NCI-H128 (cell line): ENCODE measurements around the gene TSPO.

Experiments used
- DNase-seq: peaks from one replicate; lab custom pipeline; 2025; ENCODE audit not compliant: unreplicated experiment; lab: John Stamatoyannopoulos, UW

The TSPO gene

DNA sequence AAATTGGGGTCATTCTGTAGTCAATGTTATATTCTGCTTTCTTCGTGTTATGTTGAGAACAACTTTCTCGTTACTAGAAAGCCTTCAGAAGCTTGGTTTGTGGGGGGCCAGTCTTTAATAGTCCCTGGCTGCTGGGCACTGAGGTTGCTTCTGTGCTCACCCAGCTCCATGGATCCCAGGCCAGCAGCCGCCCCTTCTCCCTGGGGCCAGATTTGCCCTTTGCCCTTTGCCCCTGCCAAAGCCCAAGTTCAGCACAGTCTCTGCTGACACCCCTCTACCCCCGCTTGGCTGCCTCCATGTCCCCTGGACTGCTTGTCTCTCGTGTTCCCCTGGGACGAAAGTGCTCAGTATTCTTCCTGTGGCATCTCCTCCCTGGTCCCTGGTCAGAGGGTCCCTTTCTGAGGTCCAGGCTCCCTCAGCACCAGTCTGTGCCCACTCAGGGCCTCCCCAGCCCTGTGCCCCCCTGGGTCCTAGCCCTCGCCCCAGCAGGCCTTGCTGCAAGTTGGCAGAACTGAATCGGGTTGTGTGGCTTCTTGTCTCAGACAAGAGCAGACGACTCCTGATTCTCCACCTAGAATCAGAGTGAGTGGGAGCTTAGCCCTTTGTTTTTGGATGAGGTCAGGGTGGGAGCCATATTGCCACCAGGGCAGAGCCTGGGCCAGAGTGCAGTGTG is 6.7 kb downstream of the TSPO start:
- DNase-seq, result no peak

GRCh38 chr22:43158778-43159483 is 7.6 kb downstream of the TSPO start:
- no peak for DNase-seq

DNA sequence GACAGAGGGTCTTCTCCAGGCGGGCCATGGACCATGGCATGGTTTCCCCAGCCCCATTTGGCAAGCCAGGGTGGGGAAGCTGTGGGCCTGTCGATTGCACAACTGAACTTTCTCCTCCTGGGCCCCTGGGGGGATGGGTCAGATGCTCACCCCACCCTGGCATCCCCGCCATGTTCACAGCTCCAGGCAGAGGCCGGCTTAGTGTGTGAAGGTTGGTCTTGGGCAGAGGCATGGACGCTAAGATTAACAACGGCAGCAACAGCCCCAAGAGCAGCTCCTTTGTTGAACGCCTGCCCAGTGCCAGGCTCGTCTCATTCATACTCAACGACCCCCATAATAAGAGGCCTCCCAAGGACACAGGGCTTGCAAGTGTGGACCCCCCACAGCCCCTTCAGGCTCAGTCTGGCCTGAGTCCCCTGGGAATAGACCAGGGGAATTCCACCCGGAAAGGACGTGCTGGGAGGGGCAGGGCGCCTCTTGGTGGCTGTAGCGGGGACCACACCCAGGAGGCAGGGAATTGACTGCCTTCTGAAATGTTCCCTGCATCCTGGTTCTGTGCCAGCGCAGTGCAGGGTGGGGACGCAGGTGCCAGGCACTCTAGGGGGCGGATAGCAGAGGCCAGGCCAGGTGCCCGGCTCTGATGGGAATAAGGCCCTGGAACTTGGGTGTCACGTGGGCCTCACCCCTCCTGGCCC is 8.3 kb downstream of the TSPO start:
- no peak for DNase-seq

- DNase-seq, result no peak
Observed at GRCh38 chr22:43160497-43161126, 9.3 kb downstream of the TSPO start.

GRCh38 chr22:43162412-43163150 is 11.2 kb downstream of the TSPO start:
- DNase-seq, result no peak

DNA sequence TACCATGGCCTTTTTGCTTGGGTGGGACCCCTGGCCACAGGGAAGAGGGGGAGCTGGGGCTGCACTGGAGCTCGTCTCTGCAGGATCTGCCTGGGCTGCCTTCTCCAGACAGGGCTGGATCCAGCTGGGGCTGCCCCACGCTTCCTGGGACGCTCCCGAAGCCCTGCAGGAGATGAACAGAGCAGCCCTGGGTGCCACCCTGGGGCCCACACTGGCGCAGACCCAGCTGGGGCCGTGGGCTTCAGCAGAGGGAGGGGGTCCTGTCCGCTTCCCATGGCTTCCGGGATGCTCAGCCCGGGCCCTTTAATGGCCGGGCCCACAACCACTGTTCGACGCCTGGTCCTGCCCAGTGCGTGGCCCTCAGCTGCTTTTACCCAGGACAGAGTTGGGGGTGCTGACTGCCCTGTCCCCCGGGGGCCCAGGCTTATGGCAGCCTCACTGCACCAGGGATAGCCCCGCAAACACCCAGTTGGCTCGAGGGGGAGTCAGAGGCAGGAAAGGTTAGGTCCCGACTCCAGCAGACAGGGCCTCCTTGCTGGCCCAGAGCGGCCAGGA is 12.0 kb downstream of the TSPO start:
- DNase-seq, result no peak

- DNase-seq, result no peak
Observed at GRCh38 chr22:43164636-43165035, 13.3 kb downstream of the TSPO start.

GRCh38 chr22:43166132-43166930 is 15.0 kb downstream of the TSPO start:
- DNase-seq, result no peak

DNA sequence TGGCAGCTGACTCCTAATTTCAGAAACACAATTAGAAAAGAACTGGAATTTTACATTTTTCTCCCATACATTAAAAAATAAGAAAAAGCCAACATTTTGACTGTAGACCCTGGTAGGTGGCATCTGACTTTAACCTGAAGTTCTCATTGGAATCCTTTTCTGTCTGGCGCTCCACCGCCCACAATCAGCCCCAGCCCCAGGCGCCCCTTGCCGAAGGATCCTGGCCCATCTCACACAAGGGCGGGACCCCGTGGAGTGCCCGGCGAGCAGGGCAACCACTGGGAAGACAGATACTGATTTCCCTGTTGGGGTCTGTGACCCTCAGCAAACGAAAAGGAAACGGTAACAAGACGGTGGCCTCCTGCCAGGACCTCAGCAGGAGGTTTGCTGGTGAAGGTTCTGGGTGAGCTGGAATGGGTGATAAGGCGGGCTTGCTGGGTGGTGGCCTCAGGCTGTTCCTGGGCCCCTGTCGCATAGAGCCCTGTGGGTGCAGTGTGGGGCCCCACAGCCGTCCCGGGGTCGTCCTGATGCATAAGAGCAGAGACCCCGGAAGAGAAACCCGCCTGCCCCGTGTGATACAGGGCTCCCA is 15.7 kb downstream of the TSPO start:
- no peak for DNase-seq

DNA sequence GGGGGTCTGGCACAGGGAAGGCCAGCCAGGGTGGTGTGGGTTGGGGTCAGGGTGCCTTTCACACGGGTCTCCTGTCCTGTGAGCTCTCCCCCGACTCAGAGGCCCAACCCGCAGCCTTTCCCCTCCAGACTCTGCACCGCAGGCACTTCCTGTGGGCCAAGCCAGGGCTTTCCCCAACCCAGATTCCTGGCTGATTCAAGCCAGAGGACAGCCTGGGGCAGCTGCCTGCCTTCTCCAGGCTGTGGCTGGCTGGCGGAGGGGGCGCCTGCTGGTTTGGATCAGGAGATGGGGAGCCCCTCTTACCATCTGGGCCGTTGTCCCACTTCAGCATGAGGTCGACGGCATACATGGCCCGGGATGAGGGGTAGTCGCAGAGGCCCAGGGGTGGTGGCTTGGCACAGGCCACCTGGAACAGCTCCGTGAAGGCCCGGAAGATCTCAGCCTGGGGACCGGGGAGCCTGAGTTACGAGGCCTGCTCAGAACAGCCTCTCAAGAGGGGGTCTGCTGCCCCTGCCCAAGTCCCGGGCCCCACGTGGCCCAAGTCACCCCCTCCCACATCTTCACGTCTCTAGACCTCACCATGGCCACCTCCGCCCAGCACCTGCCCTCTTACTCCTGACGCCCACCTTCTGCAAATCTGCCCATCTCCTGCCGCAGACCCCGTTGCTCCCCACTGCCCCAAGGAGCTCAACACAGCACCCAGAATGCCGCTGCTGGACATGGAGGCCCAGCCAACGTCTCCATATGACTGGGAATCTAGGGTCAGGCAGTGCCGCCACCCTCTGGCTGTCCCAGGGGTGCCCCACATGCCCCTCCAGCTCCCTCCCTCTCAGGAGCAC is 17.3 kb downstream of the TSPO start:
- DNase-seq, result no peak

GRCh38 chr22:43169310-43170130 is 18.2 kb downstream of the TSPO start:
- DNase-seq, result no peak

DNA sequence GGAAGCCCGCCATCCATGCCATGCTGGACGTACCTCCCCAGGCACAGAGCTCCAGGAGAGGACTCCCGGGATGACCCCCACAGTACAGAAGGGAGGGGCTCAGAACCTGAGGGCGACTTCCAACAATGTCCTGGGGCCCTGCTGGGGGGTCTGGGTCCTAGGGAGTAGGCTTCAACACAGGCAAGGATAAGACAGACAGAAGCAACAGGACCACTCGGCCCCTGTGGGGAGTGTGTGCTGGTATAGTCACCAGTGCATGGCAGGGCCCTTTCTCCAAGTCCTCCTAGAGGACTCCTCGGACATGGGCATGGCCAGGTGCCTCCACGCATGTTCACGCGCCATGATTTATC is 18.7 kb downstream of the TSPO start:
- no peak for DNase-seq

DNA sequence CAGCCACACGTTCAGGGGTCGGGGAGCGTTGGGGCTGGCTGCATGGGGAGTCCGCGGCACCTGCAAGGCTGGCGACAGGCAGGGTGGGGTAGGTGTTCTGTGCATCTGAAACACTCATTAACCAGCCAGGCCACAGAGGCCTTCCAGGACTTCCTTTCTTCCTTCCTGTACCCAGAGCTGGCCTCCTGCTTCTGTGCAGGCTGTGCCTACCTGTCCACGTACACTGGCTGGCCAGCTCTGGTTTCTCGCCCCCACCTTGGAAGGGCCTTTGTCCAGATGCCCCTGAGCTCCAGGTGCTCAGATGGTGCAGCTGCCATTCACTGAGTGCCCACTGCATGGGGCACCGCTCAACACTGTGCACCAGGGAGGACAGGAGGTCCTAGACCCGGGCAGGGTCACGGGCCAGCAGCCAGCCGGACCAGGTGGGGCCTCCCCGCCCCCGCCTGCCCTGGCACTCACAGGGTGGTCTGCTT is 19.7 kb downstream of the TSPO start:
- DNase-seq, result no peak

DNA sequence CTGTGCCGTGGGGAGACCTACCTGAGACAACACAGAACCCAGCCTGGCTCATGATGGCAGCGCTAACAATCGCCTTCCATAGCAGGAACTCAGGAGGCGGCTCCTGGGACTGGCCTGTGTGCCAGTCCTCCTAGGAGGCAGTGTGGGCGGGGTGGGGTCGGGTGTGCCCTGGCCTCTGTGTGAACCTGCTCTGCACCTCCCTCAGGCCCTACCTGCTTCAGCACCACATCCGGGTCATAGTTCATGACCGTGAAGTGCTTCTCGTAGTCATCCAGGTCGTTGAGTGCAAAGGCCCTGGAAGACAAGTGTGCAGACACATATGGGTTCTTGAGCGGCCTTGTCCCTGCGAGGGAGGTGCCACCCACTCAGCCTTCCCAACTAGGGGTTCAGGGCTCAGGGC is 20.2 kb downstream of the TSPO start:
- DNase-seq, result no peak

GRCh38 chr22:43172191-43172590 is 20.8 kb downstream of the TSPO start:
- DNase-seq, result no peak

DNA sequence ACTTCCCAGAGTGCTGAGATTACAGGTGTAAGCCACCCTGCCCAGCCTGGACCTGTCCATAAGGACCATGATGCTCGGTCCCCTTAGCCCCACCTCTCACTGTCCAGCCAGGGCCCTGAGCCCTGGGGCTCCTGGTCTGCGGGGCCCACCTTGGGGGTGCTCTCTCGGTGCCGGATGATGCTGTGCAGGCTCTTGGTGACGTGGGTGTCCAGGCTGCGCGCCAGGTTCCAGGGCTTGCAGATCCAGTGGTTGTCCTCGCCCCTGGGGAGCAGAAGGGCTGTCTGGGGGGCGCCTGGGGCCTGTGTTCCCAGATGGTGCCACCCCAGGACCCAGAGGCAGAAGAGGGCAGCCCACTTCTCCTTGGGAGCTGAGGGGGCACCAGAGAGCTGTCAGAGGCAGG is 22.2 kb downstream of the TSPO start:
- DNase-seq, result no peak

DNA sequence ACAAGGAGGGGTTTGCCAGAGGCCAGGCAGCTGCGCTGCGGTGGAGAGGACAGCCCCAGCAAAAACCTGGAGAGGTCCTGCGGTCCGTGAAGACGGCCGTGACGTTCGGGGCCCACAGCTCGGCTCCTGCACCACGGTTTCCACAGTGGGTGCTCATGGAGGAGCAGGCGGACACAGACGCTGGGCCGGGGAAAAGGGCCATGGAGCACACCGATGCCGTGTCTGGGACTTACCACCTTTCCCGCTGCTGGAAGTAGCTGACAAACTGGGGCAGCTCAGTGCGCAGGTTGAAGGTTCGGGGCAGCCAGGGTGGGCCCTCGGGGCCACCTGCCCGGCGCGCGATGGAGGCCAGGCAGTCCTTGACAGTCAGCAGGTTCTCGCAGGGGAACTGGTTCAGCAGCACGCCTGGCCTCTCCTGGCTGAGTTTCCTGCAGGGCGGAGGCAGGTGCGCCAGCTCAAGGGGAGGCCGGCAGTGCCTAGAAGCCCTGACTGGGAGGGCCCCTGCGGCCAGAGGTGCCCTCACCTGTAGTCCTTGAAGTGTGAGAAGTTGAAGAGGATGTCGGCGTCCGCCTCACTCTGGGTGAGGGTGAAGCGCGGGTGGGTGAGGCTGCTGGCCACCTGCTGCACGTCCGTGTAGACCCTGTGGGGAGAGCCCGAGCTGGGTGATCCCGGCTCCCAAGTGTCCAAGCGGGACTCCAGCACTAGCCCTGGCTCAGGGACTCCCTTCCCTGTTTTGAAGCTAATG is 22.8 kb downstream of the TSPO start:
- no peak for DNase-seq
